Left lung (tissue), 10 donors: ENCODE results near the gene NRL. TPM values are rescaled to one million over a fixed set of nuclear protein-coding genes. Genes with fewer than 3 reads are reported as not detected.

ENCODE experiments used
- ATAC-seq: fragments of 200-7000 bp; cut with Tn5 transposase; one replicate; pipeline ENCODE4 v1.9.1; 2020; ENCODE audit warnings: moderate library complexity
- DNase-seq, 4 donors: peaks; one replicate each; pipeline ENCODE4 v3.0.0-alpha.2; 2013 to 2020
- H3K27ac ChIP-seq, 2 donors: fragments of 200-600 bp; sonication (generic) in 1 of 2; one replicate each; pipeline versions ENCODE4 v1.5.0 to v1.8.0; 2020 to 2021
- H3K27me3 ChIP-seq, 2 donors: fragments of 200-600 bp; sonication (generic) in 1 of 2; one replicate each; pipeline versions ENCODE4 v1.5.0 to v1.8.0; 2020 to 2021
- H3K36me3 ChIP-seq, 2 donors: fragments of 200-600 bp; sonication (generic) in 1 of 2; one replicate each; pipeline versions ENCODE4 v1.5.0 to v1.8.0; 2020 to 2021
- H3K4me1 ChIP-seq, 2 donors: fragments of 200-600 bp; one replicate each; pipeline ENCODE4 v1.8.0; 2021
- H3K4me3 ChIP-seq, 2 donors: fragments of 200-600 bp; sonication (generic) in 1 of 2; one replicate each; pipeline versions ENCODE4 v1.5.0 to v1.8.0; 2020 to 2021; ENCODE audit warnings: mild to moderate bottlenecking in 1 of 2
- H3K9me3 ChIP-seq, 2 donors: fragments of 200-600 bp; sonication (generic) in 1 of 2; one replicate each; pipeline versions ENCODE4 v1.5.0 to v1.8.0; 2020 to 2021
- intact Hi-C, 2 donors: fragments of 100-400 bp; cut with DNase I; formaldehyde crosslinking; loops; one replicate each; pipeline versions ENCODE4 v1.11.2 to v1.14.2; 2022
- polyA plus RNA-seq, 6 donors: library from polyadenylated mRNA; unstranded; fragments of 120-200 nt; gene quantifications; one replicate each; pipeline ENCODE4 v1.2.1, GENCODE V29; 2013; ENCODE audit not compliant: insufficient read length in 6 of 6
- total RNA-seq, 2 donors: library from RNA; stranded (reverse); fragmentation: NEBNext Ultra II Directional; extraction: Animal tissue kit (Norgen Biotek cat#: 25700); gene quantifications; one replicate each; pipeline ENCODE4 v1.2.1, GENCODE V29; 2021
- TF ChIP-seq, protein P1 (sequence below), 2 donors: fragments of 200-600 bp; sonication (generic) in 1 of 2; IDR thresholded peaks; one replicate each; pipeline versions ENCODE4 v1.5.0 to v1.8.0; 2021; ENCODE audit warnings: antibody characterized with exemption in 2 of 2
- donor health status: DM: no; HTN: yes; CAD: no.
- donor health status: DM: no; HTN: no; CAD: no.

Gene NRL
- total and polyA plus RNA-seq, 8 donors: 0.97 to 2.7 (median 1.6) TPM

DNA sequence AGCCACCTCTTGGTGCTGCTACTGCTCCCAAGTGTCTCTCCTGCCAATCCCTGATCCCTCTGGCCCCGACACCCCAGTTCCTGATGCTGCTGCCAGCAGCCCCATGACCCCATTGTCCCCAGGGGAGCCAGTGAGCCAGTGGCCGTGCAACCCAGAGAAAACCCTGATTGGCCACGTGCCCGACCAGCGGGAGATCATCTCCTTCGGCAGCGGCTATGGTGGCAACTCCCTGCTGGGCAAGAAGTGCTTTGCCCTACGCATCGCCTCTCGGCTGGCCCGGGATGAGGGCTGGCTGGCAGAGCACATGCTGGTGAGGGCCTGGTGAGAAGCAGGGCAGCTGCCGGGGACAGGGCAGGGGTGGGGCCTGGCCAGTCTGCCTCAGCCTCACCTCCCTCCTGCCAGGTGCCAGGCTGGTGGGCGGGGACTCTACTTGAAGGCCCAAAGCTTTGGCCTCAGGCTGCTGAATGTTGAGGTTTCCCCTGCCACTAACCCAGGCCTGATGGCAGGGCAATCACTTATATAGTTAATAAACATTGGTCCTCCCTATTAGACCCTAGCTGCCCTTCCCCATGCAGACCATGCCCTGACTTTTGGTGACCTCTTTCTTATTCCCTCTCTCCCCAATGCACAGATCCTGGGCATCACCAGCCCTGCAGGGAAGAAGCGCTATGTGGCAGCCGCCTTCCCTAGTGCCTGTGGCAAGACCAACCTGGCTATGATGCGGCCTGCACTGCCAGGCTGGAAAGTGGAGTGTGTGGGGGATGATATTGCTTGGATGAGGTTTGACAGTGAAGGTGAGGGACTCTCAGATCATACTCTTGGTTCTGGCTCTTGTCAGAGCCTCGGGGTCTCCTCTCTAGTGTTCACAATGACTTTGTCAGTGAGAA lies 15.6 kb downstream of the NRL start:
- Histone ChIP-seq H3K27me3 (no peaks in the 10 kb centered on the region), H3K27ac (no peak overlapping the region), H3K36me3 (peaks cover 0 to 68% of the 10 kb centered on the region in 2 donors), H3K9me3 (no peaks in the 10 kb centered on the region), H3K4me3 (no peak overlapping the region), H3K4me1 (peaks cover 2 to 33% of the 10 kb centered on the region in 2 donors)
- intact Hi-C loops: loop anchor here in 1 of 2 donors (10.0 kb wide), 1 partner anchor 84 kb away; no protein-coding TSS in a partner anchor
- TF ChIP-seq, protein P1, sequence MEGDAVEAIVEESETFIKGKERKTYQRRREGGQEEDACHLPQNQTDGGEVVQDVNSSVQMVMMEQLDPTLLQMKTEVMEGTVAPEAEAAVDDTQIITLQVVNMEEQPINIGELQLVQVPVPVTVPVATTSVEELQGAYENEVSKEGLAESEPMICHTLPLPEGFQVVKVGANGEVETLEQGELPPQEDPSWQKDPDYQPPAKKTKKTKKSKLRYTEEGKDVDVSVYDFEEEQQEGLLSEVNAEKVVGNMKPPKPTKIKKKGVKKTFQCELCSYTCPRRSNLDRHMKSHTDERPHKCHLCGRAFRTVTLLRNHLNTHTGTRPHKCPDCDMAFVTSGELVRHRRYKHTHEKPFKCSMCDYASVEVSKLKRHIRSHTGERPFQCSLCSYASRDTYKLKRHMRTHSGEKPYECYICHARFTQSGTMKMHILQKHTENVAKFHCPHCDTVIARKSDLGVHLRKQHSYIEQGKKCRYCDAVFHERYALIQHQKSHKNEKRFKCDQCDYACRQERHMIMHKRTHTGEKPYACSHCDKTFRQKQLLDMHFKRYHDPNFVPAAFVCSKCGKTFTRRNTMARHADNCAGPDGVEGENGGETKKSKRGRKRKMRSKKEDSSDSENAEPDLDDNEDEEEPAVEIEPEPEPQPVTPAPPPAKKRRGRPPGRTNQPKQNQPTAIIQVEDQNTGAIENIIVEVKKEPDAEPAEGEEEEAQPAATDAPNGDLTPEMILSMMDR (IDR thresholded peaks at IDR 0.05): no peak
- ATAC-seq (no peak), DNase-seq (peak in 2 of 4 donors; percentile 32 to 69)

DNA sequence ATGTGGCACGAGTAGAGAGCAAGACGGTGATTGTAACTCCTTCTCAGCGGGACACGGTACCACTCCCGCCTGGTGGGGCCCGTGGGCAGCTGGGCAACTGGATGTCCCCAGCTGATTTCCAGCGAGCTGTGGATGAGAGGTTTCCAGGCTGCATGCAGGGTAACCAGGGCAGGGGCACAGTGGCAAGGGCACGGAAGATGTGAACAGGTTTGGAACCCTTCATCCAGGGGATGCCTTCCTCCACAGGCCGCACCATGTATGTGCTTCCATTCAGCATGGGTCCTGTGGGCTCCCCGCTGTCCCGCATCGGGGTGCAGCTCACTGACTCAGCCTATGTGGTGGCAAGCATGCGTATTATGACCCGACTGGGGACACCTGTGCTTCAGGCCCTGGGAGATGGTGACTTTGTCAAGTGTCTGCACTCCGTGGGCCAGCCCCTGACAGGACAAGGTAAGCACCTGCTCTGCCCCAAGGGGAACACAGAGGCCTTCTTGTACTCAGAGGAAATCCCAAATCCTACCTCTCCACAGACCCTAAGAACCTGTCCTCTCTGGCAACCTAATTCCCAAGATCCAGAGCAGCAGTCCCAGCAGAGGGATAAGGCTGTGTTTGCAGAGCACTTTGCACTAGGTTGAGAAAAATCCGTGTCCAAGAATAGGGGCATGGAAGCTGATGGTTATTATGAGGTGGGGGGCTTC lies 16.4 kb downstream of the NRL start:
- intact Hi-C loops: loop anchor here in 1 of 2 donors (10.0 kb wide), 1 partner anchor 84 kb away; no protein-coding TSS in a partner anchor
- Histone ChIP-seq H3K36me3 (peaks cover 0 to 60% of the 10 kb centered on the region in 2 donors), H3K27ac (no peak overlapping the region), H3K4me1 (peaks cover 2 to 39% of the 10 kb centered on the region in 2 donors), H3K9me3 (no peaks in the 10 kb centered on the region), H3K27me3 (no peaks in the 10 kb centered on the region), H3K4me3 (no peak overlapping the region)
- TF ChIP-seq, protein P1 (IDR thresholded peaks at IDR 0.05): no peak
- ATAC-seq: no peak
- DNase-seq: peak in 2 of 4 donors; percentile 31 to 62

DNA sequence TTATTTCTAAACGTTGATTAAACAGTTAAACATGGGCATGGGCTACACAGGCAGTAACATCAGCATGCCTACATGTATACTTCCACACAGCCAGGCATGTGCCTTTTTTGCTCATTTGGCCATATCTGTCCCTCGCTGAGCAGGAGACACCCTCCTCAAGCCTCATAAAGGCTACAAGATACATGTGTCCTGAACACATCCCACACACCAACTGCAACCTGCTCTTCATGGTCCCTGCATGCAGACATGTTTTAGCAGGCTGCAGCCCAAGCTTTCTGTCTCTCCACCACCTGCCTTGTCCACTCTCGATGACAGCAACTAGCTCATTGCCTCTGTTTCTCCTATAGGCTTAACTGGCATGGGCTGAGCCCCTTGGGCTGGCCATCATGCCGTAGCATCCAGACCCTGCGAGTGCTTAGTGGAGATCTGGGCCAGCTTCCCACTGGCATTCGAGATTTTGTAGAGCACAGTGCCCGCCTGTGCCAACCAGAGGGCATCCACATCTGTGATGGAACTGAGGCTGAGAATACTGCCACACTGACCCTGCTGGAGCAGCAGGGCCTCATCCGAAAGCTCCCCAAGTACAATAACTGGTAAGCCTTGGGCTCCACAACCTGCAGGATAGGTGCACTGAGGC lies 18.1 kb downstream of the NRL start:
- Histone ChIP-seq H3K27ac (no peak overlapping the region), H3K4me3 (no peak overlapping the region), H3K9me3 (no peaks in the 10 kb centered on the region), H3K4me1 (peaks cover 6 to 50% of the 10 kb centered on the region in 2 donors), H3K36me3 (peaks cover 0 to 46% of the 10 kb centered on the region in 2 donors), H3K27me3 (no peaks in the 10 kb centered on the region)
- TF ChIP-seq, protein P1 (IDR thresholded peaks at IDR 0.05): no peak
- intact Hi-C loops: loop anchor here in 1 of 2 donors (10.0 kb wide), 1 partner anchor 82 kb away; no protein-coding TSS in a partner anchor
- DNase-seq (peak in 2 of 4 donors; percentile 19 to 20), ATAC-seq (no peak)

DNA sequence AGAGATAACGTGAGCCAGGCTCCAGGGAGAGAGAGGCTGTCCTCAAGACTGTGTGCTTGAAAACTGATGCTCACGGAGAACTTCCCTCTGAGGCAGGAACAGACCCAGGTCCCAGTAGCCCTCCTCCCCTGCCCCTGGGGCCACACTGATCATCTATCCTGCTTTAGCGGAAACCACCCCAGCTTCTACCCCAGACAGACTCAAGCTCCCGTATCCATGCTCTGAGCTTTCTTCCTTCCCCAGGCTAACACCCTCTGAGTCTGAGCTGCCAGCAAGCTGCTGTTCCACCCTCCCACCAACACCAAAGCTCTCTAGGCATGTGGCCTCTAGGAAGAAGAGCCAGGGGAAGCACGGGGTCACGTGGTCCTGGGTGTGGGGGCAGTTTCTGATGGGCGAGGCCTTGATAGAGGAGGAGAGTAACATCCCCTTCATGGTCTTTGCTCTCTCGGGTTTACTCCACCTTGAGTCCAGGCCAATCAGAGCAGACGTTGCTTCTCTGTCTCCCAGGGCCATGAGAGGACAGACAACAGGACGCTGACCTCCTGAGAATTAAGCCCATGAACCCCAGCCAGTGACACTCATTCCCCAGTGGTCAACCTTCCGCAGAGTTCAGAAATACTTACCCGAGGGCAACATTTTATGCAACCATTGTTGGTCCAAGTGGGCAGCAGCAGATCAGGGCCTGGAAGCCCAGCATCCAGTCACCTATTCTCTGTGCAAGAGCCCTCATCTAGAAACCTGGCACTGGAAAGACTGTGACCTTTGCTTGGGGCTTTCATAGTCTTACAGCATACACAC lies 19.3 kb downstream of the NRL start:
- peak in 3 of 4 donors; percentile 24 to 84 (median 63) for DNase-seq
- no peaks in the 10 kb centered on the region for H3K9me3 ChIP-seq
- H3K27me3 ChIP-seq: no peaks in the 10 kb centered on the region
- peak overlapping the region; percentile 95 for H3K27ac ChIP-seq
- peak overlapping the region; percentile 89 to 93 for H3K4me3 ChIP-seq
- peak; percentile 1 for ATAC-seq
- TF ChIP-seq, protein P1 (IDR thresholded peaks at IDR 0.05): no peak
- peaks cover 0 to 35% of the 10 kb centered on the region in 2 donors for H3K36me3 ChIP-seq
- intact Hi-C loops: loop anchor here in 1 of 2 donors (10.0 kb wide), 1 partner anchor 81 kb away; no protein-coding TSS in a partner anchor
- H3K4me1 ChIP-seq: peaks cover 6 to 53% of the 10 kb centered on the region in 2 donors
